HepG2 (cell line): ENCODE data around the gene IRF2BPL. TPM values are rescaled to one million over a fixed set of nuclear protein-coding genes. Genes with fewer than 3 reads are reported as not detected.

ENCODE experiments used
- ATAC-seq: fragments of 200-7000 bp; cut with Tn5 transposase; 3 replicates; pipeline ENCODE4 v1.9.1; 2020; ENCODE audit warnings: mild to moderate bottlenecking, moderate library complexity
- BruUV-seq: library from RNA; stranded (reverse); fragments of 400-500 nt; replicated peaks from 2 replicates; lab custom pipeline; 2021; lab: Mats Ljungman, UMichigan
- CTCF ChIA-PET: fragments of 300-600 bp; formaldehyde crosslinking; extraction: SDS; loops from one replicate; lab custom pipeline; 2021; ENCODE audit warnings: low total read pairs, inconsistent platforms, low intra/inter-chr PET ratio; lab: Yijun Ruan, JAX
- POLR2A ChIA-PET: fragments of 350-600 bp; sonication (Branson Sonifier 250); formaldehyde crosslinking; loops from one replicate; lab custom pipeline; 2020; ENCODE audit warnings: antibody characterized with exemption, inconsistent platforms; lab: Yijun Ruan, JAX
- DNase-seq: peaks from one replicate; pipeline ENCODE4 v3.0.0-alpha.2; 2015; ENCODE audit warnings: low spot score
- FAIRE-seq: peaks from 3 replicates; lab custom pipeline; 2011; peaks lifted over from hg19 to GRCh38; lab: Jason Lieb, UNC
- H2AFZ ChIP-seq: one replicate; pipeline ENCODE4 v1.6.1; 2011; ENCODE audit warnings: low read length, inconsistent platforms
- H3K27ac ChIP-seq: fragments of 300-600 bp; 3 replicates; pipeline ENCODE4 v1.8.0; 2011; ENCODE audit warnings: mixed run types, mild to moderate bottlenecking, mixed read lengths, low read length, inconsistent platforms; ENCODE audit not compliant: insufficient read depth; ENCODE audit errors: extremely low read length
- H3K27me3 ChIP-seq, 2 experiments: fragments of 200-600 bp in 1 of 2; 2 replicates in 1 of 2; 3 replicates in 1 of 2; pipeline versions ENCODE4 v1.6.0 to v1.8.0; 2011; ENCODE audit warnings: low read length in 2 of 2, mild to moderate bottlenecking in 2 of 2, moderate library complexity in 2 of 2, inconsistent platforms in 1 of 2; ENCODE audit not compliant: insufficient read depth in 2 of 2, control insufficient read depth in 1 of 2
- H3K36me3 ChIP-seq, 2 experiments: fragments of 200-600 bp in 1 of 2; replicated peaks in 1 of 2; 2 replicates in 1 of 2; 3 replicates in 1 of 2; pipeline versions ENCODE4 v1.5.1 to v1.8.0; 2011; ENCODE audit warnings: low read length in 2 of 2, inconsistent platforms in 1 of 2; ENCODE audit not compliant: insufficient read depth in 2 of 2, control insufficient read depth in 1 of 2
- H3K4me1 ChIP-seq: 2 replicates; pipeline ENCODE4 v1.5.1; 2012; ENCODE audit warnings: low read length, inconsistent platforms; ENCODE audit not compliant: insufficient read depth
- H3K4me2 ChIP-seq: 2 replicates; pipeline ENCODE4 v1.6.0; 2011; ENCODE audit warnings: low read depth, low read length, inconsistent platforms
- H3K4me3 ChIP-seq, 3 experiments: fragments of 200-600 bp in 1 of 3; sonication (generic), shearing (Covaris generic) in 1 of 3; replicated peaks in 1 of 3; 2 replicates each; pipeline ENCODE4 v1.5.1; 2011 to 2016; ENCODE audit warnings: low read length in 3 of 3, inconsistent platforms in 2 of 3, low read depth in 2 of 3, mild to moderate bottlenecking in 2 of 3, control low read depth in 1 of 3, mixed read lengths in 1 of 3; ENCODE audit not compliant: insufficient read depth in 1 of 3
- H3K79me2 ChIP-seq: one replicate; pipeline ENCODE4 v1.6.1; 2011; ENCODE audit warnings: low read length, inconsistent platforms; ENCODE audit not compliant: insufficient read depth
- H3K9ac ChIP-seq: 2 replicates; pipeline ENCODE4 v1.6.0; 2011; ENCODE audit warnings: mild to moderate bottlenecking, low read depth, low read length, inconsistent platforms; ENCODE audit not compliant: insufficient read depth
- H3K9me3 ChIP-seq: 2 replicates; pipeline ENCODE4 v1.5.1; 2012; ENCODE audit warnings: mild to moderate bottlenecking, low read length
- H4K20me1 ChIP-seq: 2 replicates; pipeline ENCODE4 v1.6.0; 2011; ENCODE audit warnings: inconsistent platforms, mild to moderate bottlenecking, low read length, moderate library complexity; ENCODE audit not compliant: insufficient read depth
- CCAR2 ChIP-seq: fragments of 200-400 bp; formaldehyde crosslinking; optimal IDR thresholded peaks from 2 replicates; pipeline ENCODE3; 2018; ENCODE audit warnings: low read depth, mild to moderate bottlenecking, low read length, moderate library complexity
- ETV6 ChIP-seq: sonication (generic); formaldehyde crosslinking; conservative IDR thresholded peaks from 2 replicates; pipeline ENCODE4 v1.4.0; 2020; ENCODE audit warnings: missing genetic modification reagents
- FOXP1 ChIP-seq, 2 experiments: fragments of 450-650 bp in 1 of 2; IDR thresholded peaks; 2 replicates each; pipeline ENCODE4 v1.6.1; 2017 to 2018; ENCODE audit warnings: antibody characterized with exemption in 1 of 2
- GTF3A ChIP-seq: sonication (generic); formaldehyde crosslinking; conservative IDR thresholded peaks from 2 replicates; pipeline ENCODE4 v1.4.0; 2020; ENCODE audit warnings: mild to moderate bottlenecking, missing genetic modification reagents
- MLX ChIP-seq: IDR thresholded peaks from 2 replicates; pipeline ENCODE4 v1.6.1; 2016
- POLR2A ChIP-seq, 2 experiments: IDR thresholded peaks; 2 replicates each; pipeline ENCODE4 v1.6.1; 2011; ENCODE audit warnings: low read depth in 2 of 2, low read length in 2 of 2, mild to moderate bottlenecking in 1 of 2, moderate library complexity in 1 of 2; ENCODE audit not compliant: insufficient read depth in 1 of 2
- SP1 ChIP-seq, 2 experiments: fragments of 450-650 bp in 1 of 2; sonication (generic) in 1 of 2; formaldehyde crosslinking in 1 of 2; IDR thresholded peaks; 2 replicates each; pipeline versions ENCODE4 v1.4.0 to v1.6.1; 2016 to 2020; ENCODE audit warnings: missing genetic modification reagents in 1 of 2
- TOPORS ChIP-seq: sonication (generic); formaldehyde crosslinking; IDR thresholded peaks from 2 replicates; pipeline ENCODE4 v1.8.0; 2023; ENCODE audit warnings: mild to moderate bottlenecking, missing genetic modification reagents
- U2AF2 ChIP-seq: fragments of 200-400 bp; formaldehyde crosslinking; IDR thresholded peaks from 2 replicates; pipeline ENCODE4 v1.6.1; 2017; ENCODE audit warnings: low read depth, mild to moderate bottlenecking, low read length
- ZBTB34 ChIP-seq: sonication (generic); formaldehyde crosslinking; IDR thresholded peaks from 2 replicates; pipeline ENCODE4 v1.8.0; 2022; ENCODE audit warnings: mild to moderate bottlenecking, missing genetic modification reagents
- ZFP36L2 ChIP-seq: sonication (generic); formaldehyde crosslinking; IDR thresholded peaks from 2 replicates; pipeline ENCODE4 v1.4.0; 2020; ENCODE audit warnings: missing genetic modification reagents
- ZIK1 ChIP-seq: sonication (generic); formaldehyde crosslinking; IDR thresholded peaks from 2 replicates; pipeline ENCODE4 v1.5.0; 2020; ENCODE audit warnings: mild to moderate bottlenecking, low read depth, missing genetic modification reagents, borderline replicate concordance
- ZNF317 ChIP-seq: sonication (generic); formaldehyde crosslinking; IDR thresholded peaks from 2 replicates; pipeline ENCODE4 v1.5.0; 2020; ENCODE audit warnings: mild to moderate bottlenecking, missing genetic modification reagents
- ZNF609 ChIP-seq: sonication (generic); formaldehyde crosslinking; IDR thresholded peaks from 2 replicates; pipeline ENCODE4 v1.4.0; 2020; ENCODE audit warnings: mild to moderate bottlenecking, missing genetic modification reagents, borderline replicate concordance
- ZNF614 ChIP-seq: IDR thresholded peaks from 2 replicates; pipeline ENCODE4 v1.6.1; 2018; ENCODE audit warnings: missing biosample characterization, missing genetic modification reagents, inconsistent platforms, borderline replicate concordance
- WGBS: methylation state at CpG from one replicate; pipeline ENCODE4 v1.1.6; 2017; ENCODE audit warnings: low lambda C conversion rate; 5-methylcytosine and 5-hydroxymethylcytosine counted together
- in situ Hi-C: cut with HindIII; loops from 2 replicates; pipeline ENCODE4 v1.10.0; 2017; ENCODE audit warnings: low pct_unique_long_range_greater_than_20kb; ENCODE audit not compliant: extremely low pct_ligation_motif_present
- intact Hi-C: fragments of 100-400 bp; cut with micrococcal nuclease; formaldehyde crosslinking; loops from one replicate; pipeline ENCODE4 v1.10.0; 2022; ENCODE audit not compliant: unreplicated experiment
- polyA plus RNA-seq, 8 experiments: library from polyadenylated mRNA; depleted of rRNA in 3 of 8; stranded (reverse) in 7 of 8; unstranded in 1 of 8; fragments of >200 nt; fragmentation: Illumina TruSeq in 4 of 8; extraction: Trizol in 4 of 8; gene quantifications; 2 replicates each; pipeline versions ENCODE4 v1.2.1 to v1.2.3, GENCODE V29; 2011 to 2016; ENCODE audit warnings: low read depth in 4 of 8, missing spikeins in 1 of 8, mixed read lengths in 1 of 8; ENCODE audit not compliant: insufficient read depth in 1 of 8
- total RNA-seq, 5 experiments: library from RNA; depleted of rRNA; stranded (reverse); fragments of >200 nt; fragmentation: Illumina TruSeq; extraction: Trizol; gene quantifications; 2 replicates each; pipeline ENCODE4 v1.2.3, GENCODE V29; 2016; ENCODE audit warnings: low read depth in 1 of 5

Gene IRF2BPL
- total and polyA plus RNA-seq, 2 of the 13 experiments (the other 11 are each of a cell fraction or from before 2014, with no cell fraction given): 6.6 to 8.4 TPM

- ChIA-PET CTCF (interaction anchor here (0.7 to 5.2 kb wide), 7 partner anchors 45 to 199 kb away, joined by 3 to 68 read pairs (median 6); no protein-coding TSS in a partner anchor), POLR2A (interaction anchor here (0.9 kb wide), 1 partner anchor 193 kb away, joined by 3 read pairs; no protein-coding TSS in a partner anchor)
- Histone ChIP-seq H2AFZ (no peak overlapping the region), H3K4me3 (no peak overlapping the region), H3K4me2 (no peak overlapping the region), H3K27me3 (peaks cover 3 to 20% of the 10 kb centered on the region in 2 experiments; a peak in 4 of 5 replicates), H3K9me3 (no peaks in the 10 kb centered on the region), H3K36me3 (no peaks in the 10 kb centered on the region), H3K4me1 (0 out of 2 replicates have a peak, but pooled peaks cover 6% of the 10 kb centered on the region), H4K20me1 (no peaks in the 10 kb centered on the region), H3K9ac (no peak overlapping the region), H3K27ac (no peak overlapping the region), H3K79me2 (no peaks in the 10 kb centered on the region)
- in situ Hi-C loops: no loop called here
- intact Hi-C loops: no loop called here
- no peak for TF ChIP-seq ZIK1 (CRISPR knock-in tag)
- TF ChIP-seq FOXP1 (IDR thresholded peaks at IDR 0.05): no peak
- TF ChIP-seq FOXP1 (CRISPR knock-in tag; IDR thresholded peaks at IDR 0.05): no peak
- TF ChIP-seq ZNF317 (CRISPR knock-in tag): no peak
- TF ChIP-seq ZNF614: no peak
- no peak for TF ChIP-seq ZFP36L2
- TF ChIP-seq U2AF2: no peak
- no peak for TF ChIP-seq MLX (CRISPR knock-in tag)
- no peak for TF ChIP-seq ZNF609 (CRISPR knock-in tag)
- no peak for TF ChIP-seq POLR2A (IDR thresholded peaks at IDR 0.05; ENCODE audit: insufficient read depth in 1 of 2, low read depth in 2 of 2, low read length in 2 of 2)
- TF ChIP-seq TOPORS (CRISPR knock-in tag): no peak
- no peak for TF ChIP-seq ETV6 (CRISPR knock-in tag)
- no peak for TF ChIP-seq GTF3A (CRISPR knock-in tag)
- no peak for TF ChIP-seq CCAR2
- no peak for TF ChIP-seq SP1 (IDR thresholded peaks at IDR 0.05)
- no peak for TF ChIP-seq SP1 (CRISPR knock-in tag; IDR thresholded peaks at IDR 0.05)
- TF ChIP-seq ZBTB34 (CRISPR knock-in tag): no peak
- ATAC-seq (no peak), DNase-seq (no peak), FAIRE-seq (no peak)
- BruUV-seq: no TSS peak
- 0% methylated on average over 5 of the region's 5 CpGs for WGBS
Measured at GRCh38 chr14:77068517-77069200, 40.2 kb upstream of the IRF2BPL start.
